Endothelial cell of umbilical vein (primary cell): ENCODE data around the gene TUBG1. TPM values are rescaled to one million over a fixed set of nuclear protein-coding genes. Genes with fewer than 3 reads are reported as not detected.
A peak's percentile ranks its signal among the peaks of the same experiment; 100 is the strongest.
"Not testable (repeated sequence)": the region's sequence is repeated elsewhere in the genome, so short reads cannot be mapped to it uniquely, and the experiment has no call there.

ENCODE experiments used
- BruUV-seq: library from RNA; stranded (reverse); fragments of 400-500 nt; replicated peaks from 2 replicates; lab custom pipeline; 2021; lab: Mats Ljungman, UMichigan
- CTCF ChIA-PET: fragments of 300-600, 350-600 bp; sonication (Branson Sonifier 250); formaldehyde crosslinking; loops from one replicate; lab custom pipeline; 2021; ENCODE audit warnings: antibody characterized with exemption, inconsistent platforms; lab: Charles Lee
- POLR2A ChIA-PET: fragments of 300-600, 350-600 bp; sonication (Branson Sonifier 250); formaldehyde crosslinking; loops from one replicate; lab custom pipeline; 2021; ENCODE audit warnings: antibody characterized with exemption, inconsistent platforms; lab: Charles Lee
- DNase-seq: peaks from one replicate; pipeline ENCODE4 v3.0.0-alpha.2; 2011; ENCODE audit warnings: low read depth, low spot score
- FAIRE-seq: peaks from 2 replicates; lab custom pipeline; 2011; peaks lifted over from hg19 to GRCh38; lab: Jason Lieb, UNC
- H2AFZ ChIP-seq: 2 replicates; pipeline ENCODE4 v1.6.0; 2012; ENCODE audit warnings: low read depth, low read length, control low read depth, inconsistent platforms
- H3K27ac ChIP-seq: 2 replicates; pipeline ENCODE4 v1.5.1; 2011; ENCODE audit warnings: low read depth, mild to moderate bottlenecking, control low read depth, low read length, moderate library complexity; ENCODE audit not compliant: insufficient read depth
- H3K27me3 ChIP-seq, 2 experiments: 2 replicates each; pipeline versions ENCODE4 v1.6.0 to v1.6.1; 2011; ENCODE audit warnings: low read length in 2 of 2, mixed read lengths in 1 of 2; ENCODE audit not compliant: control insufficient read depth in 2 of 2, insufficient read depth in 2 of 2
- H3K36me3 ChIP-seq, 2 experiments: 2 replicates in 1 of 2; 3 replicates in 1 of 2; pipeline ENCODE4 v1.5.1; 2011; ENCODE audit warnings: low read length in 2 of 2, mild to moderate bottlenecking in 1 of 2, moderate library complexity in 1 of 2; ENCODE audit not compliant: control insufficient read depth in 2 of 2, insufficient read depth in 2 of 2; ENCODE audit errors: extremely low read depth in 1 of 2
- H3K4me1 ChIP-seq: 3 replicates; pipeline ENCODE4 v1.5.1; 2011; ENCODE audit warnings: mild to moderate bottlenecking, low read length; ENCODE audit not compliant: control insufficient read depth, insufficient read depth; ENCODE audit errors: extremely low read depth
- H3K4me2 ChIP-seq: 2 replicates; pipeline ENCODE4 v1.6.1; 2011; ENCODE audit warnings: low read length, control low read depth, mixed read lengths; ENCODE audit not compliant: insufficient read depth
- H3K4me3 ChIP-seq, 3 experiments: fragments of 200-600 bp in 1 of 3; sonication (generic), shearing (Covaris generic) in 1 of 3; replicated peaks in 1 of 3; 2 replicates each; pipeline ENCODE4 v1.5.1; 2011 to 2016; ENCODE audit warnings: control low read depth in 3 of 3, low read length in 3 of 3, mild to moderate bottlenecking in 2 of 3, inconsistent platforms in 1 of 3, low read depth in 1 of 3, moderate library complexity in 1 of 3; ENCODE audit not compliant: insufficient read depth in 1 of 3
- H3K79me2 ChIP-seq: 2 replicates; pipeline ENCODE4 v1.6.0; 2012; ENCODE audit warnings: low read length, inconsistent platforms; ENCODE audit not compliant: control insufficient read depth, insufficient read depth
- H3K9ac ChIP-seq: replicated peaks from 2 replicates; pipeline ENCODE3; 2011; ENCODE audit warnings: low read length, control low read depth; ENCODE audit not compliant: insufficient read depth; ENCODE audit errors: extremely low read depth
- H3K9me1 ChIP-seq: replicated peaks from 3 replicates; pipeline ENCODE4 v1.6.0; 2011; ENCODE audit warnings: mild to moderate bottlenecking, low read length; ENCODE audit not compliant: control insufficient read depth, insufficient read depth; ENCODE audit errors: extremely low read depth
- H3K9me3 ChIP-seq: replicated peaks from 2 replicates; pipeline ENCODE4 v1.5.1; 2012; ENCODE audit warnings: low read length, inconsistent platforms; ENCODE audit not compliant: control insufficient read depth, insufficient read depth
- H4K20me1 ChIP-seq: replicated peaks from 2 replicates; pipeline ENCODE3; 2011; ENCODE audit warnings: mild to moderate bottlenecking, low read length; ENCODE audit not compliant: control insufficient read depth, insufficient read depth; ENCODE audit errors: extremely low read depth
- FOS ChIP-seq: IDR thresholded peaks from 2 replicates; pipeline ENCODE4 v1.6.1; 2011; ENCODE audit warnings: mild to moderate bottlenecking, low read length, moderate library complexity, borderline replicate concordance; ENCODE audit not compliant: insufficient read depth
- GATA2 ChIP-seq: IDR thresholded peaks from 2 replicates; pipeline ENCODE4 v1.7.0; 2011; ENCODE audit warnings: low read depth, mild to moderate bottlenecking, moderate library complexity, mixed read lengths, low read length; ENCODE audit not compliant: insufficient read length, insufficient read depth
- JUN ChIP-seq: IDR thresholded peaks from 2 replicates; pipeline ENCODE4 v1.6.1; 2011; ENCODE audit warnings: borderline replicate concordance, low read depth; ENCODE audit not compliant: insufficient read length, insufficient read depth
- MAX ChIP-seq: IDR thresholded peaks from 2 replicates; pipeline ENCODE4 v1.6.1; 2011; ENCODE audit not compliant: insufficient read depth, insufficient read length
- MYC ChIP-seq: IDR thresholded peaks from one replicate; pipeline ENCODE4 v1.6.1; 2011; ENCODE audit warnings: mild to moderate bottlenecking, low read depth, low read length
- POLR2A ChIP-seq: IDR thresholded peaks from 2 replicates; pipeline ENCODE4 v1.6.1; 2012; ENCODE audit warnings: low read depth, mild to moderate bottlenecking, control low read depth, low read length
- POLR2AphosphoS5 ChIP-seq: IDR thresholded peaks from 2 replicates; pipeline ENCODE4 v1.6.1; 2012; ENCODE audit warnings: low read depth, mild to moderate bottlenecking, control low read depth, low read length, moderate library complexity; ENCODE audit not compliant: insufficient read depth
- dilution Hi-C: fragments of 300-500 bp; cut with MboI; formaldehyde crosslinking; loops from one replicate; pipeline ENCODE4 v1.15.0; 2019; ENCODE audit warnings: low sequenced_read_pairs; ENCODE audit not compliant: extremely low pct_ligation_motif_present
- intact Hi-C: fragments of 100-400 bp; cut with micrococcal nuclease; formaldehyde crosslinking; loops from one replicate; pipeline ENCODE4 v1.10.0; 2022
- polyA plus RNA-seq, 4 experiments: library from polyadenylated mRNA; depleted of rRNA in 3 of 4; stranded (reverse) in 3 of 4; unstranded in 1 of 4; fragments of >200 nt; gene quantifications; 2 replicates each; pipeline versions ENCODE4 v1.2.1 to v1.2.3, GENCODE V29; 2011 to 2012; ENCODE audit warnings: missing spikeins in 1 of 4
- total RNA-seq: library from RNA; stranded (reverse); gene quantifications from 2 replicates; pipeline ENCODE4 v1.2.3, GENCODE V29; 2021

Gene TUBG1
- total and polyA plus RNA-seq, 2 donors (not counting 3 experiments of a cell fraction or from before 2014, with no cell fraction given): 102 to 132 TPM

DNA sequence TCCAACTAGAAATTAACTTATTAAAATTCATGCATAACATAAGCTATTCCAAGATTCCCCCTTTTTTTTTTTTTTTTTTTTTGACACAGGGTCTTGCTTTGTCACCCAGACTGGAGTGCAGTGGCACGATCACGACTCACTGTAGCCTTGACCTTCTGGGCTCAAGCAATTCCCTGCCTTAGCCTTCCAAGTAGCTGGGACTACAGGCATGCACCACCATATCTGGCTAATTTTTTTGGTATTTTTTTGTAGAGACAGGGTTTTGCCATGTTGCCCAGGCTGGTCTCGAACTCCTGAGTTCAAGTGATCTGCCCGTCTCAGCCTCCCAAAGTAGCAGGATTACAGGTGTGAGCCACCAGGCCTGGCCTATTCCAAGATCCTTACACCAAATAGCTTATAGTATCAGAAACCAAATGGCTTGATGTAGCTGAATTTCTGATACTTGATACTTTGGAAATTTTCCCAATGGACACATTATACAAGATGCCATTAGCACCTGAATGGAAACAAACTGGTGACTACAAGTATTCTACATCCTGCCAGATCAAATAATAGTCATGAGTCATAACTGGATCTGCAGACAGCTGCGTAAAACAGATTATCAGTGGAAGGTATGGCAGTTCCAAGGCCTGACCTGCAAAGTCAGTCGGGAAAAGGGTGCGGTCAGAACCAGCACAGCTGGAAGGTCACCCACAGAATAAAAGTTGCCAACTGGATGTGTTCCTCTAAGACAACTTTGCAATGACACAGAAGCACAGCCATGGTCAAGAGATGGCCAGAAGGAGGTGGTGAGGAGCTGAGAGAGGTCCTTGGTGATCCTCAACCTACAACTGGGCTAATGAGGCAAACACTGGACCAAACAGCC, 14.5 kb downstream of the TUBG1 start:
- H3K9me3 ChIP-seq: no peaks in the 10 kb centered on the region
- ChIA-PET POLR2A (interaction anchor here (0.6 kb wide), 1 partner anchor 16 kb away, joined by 4 read pairs; no protein-coding TSS in a partner anchor), CTCF (interaction anchor here (0.5 to 2.0 kb wide), 9 partner anchors 15 to 140 kb away, joined by 3 to 7 read pairs (median 4); partner anchors contain the start of genes CCR10, PLEKHH3, RETREG3 and TUBG1)
- H3K36me3 ChIP-seq: no peaks in the 10 kb centered on the region
- peaks cover 7% of the 10 kb centered on the region for H3K4me1 ChIP-seq
- H4K20me1 ChIP-seq: no peaks in the 10 kb centered on the region
- dilution Hi-C loops (no loop called here), intact Hi-C loops (no loop called here)
- peak; percentile 87 for FAIRE-seq
- no peak overlapping the region for H3K4me3 ChIP-seq
- H3K9ac ChIP-seq: no peak overlapping the region
- no peaks in the 10 kb centered on the region for H3K9me1 ChIP-seq
- H3K27me3 ChIP-seq: no peaks in the 10 kb centered on the region
- H3K4me2 ChIP-seq: no peak overlapping the region
- no peak overlapping the region for H3K27ac ChIP-seq
- no peak for TF ChIP-seq MAX
- peak; percentile 51 for TF ChIP-seq JUN
- no peak for TF ChIP-seq GATA2
- no peak for TF ChIP-seq MYC
- TF ChIP-seq POLR2AphosphoS5: no peak
- peak; percentile 52 for TF ChIP-seq FOS
- TF ChIP-seq POLR2A: no peak
- H2AFZ ChIP-seq: peak overlapping the region; percentile 40
- no peaks in the 10 kb centered on the region for H3K79me2 ChIP-seq
- DNase-seq: peak; percentile 57
- BruUV-seq: no TSS peak

DNA sequence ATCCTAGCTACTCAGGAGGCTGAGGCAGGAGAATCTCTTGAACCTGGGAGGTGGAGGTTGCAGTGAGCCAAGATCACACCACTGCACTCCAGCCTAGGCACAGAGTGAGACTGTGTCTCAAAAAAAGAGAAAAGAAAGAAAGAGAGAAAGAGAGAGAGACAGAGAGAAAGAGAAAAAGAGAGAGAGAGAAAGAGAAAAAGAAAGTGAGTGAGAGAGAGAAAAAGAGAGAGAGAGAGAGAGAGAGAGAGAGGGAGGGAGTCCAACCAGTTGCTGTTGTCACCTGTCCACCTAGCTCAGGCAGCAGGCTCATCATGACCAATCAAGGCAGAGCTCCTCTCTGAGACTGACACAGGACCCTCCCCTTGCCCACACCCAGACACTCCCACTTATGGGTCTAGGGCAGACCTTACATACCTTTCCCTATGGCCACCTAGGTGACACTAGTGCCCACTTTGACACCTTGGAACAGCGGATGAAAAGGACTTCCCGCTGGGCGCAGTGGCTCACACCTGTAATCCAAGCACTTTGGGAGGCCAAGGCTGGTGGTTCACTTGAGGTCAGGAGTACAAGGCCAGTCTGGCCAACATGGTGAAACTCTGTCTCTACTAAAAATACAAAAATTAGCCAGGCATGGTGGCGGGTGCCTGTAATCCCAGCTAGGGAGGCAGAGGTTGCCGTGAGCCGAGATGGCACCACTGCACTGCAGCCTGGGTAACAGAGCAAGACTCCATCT, 17.7 kb downstream of the TUBG1 start:
- intact Hi-C loops, H3K9me3 ChIP-seq, H4K20me1 ChIP-seq, H3K9ac ChIP-seq, H3K36me3 ChIP-seq, FAIRE-seq, H3K79me2 ChIP-seq, POLR2A ChIA-PET, H3K9me1 ChIP-seq, H3K4me1 ChIP-seq, BruUV-seq, H3K27me3 ChIP-seq, dilution Hi-C loops, H3K27ac ChIP-seq, H3K4me3 ChIP-seq, H3K4me2 ChIP-seq, DNase-seq, H2AFZ ChIP-seq: not testable (repeated sequence)
- CTCF ChIA-PET: interaction anchor here (0.7 kb wide), 1 partner anchor 53 kb away, joined by 3 read pairs; no protein-coding TSS in a partner anchor
